T-cell (primary cell): ENCODE measurements around the gene GUCA1C. TPM values are rescaled to one million over a fixed set of nuclear protein-coding genes. Genes with fewer than 3 reads are reported as not detected.

Experiments used
- ATAC-seq, 4 experiments: fragments of 200-7000 bp in 3 of 4; fragments of 150-1000 bp in 1 of 4; cut with Tn5 transposase; replicated peaks in 1 of 4; 1 replicate in 3 of 4; 2 replicates in 1 of 4; pipeline ENCODE4 v1.10.0; 2021; ENCODE audit warnings: moderate library complexity in 3 of 4, mild to moderate bottlenecking in 2 of 4, moderate number of reproducible peaks in 1 of 4
- CTCF ChIA-PET, 2 donors: fragments of 300-600 bp; sonication (Branson Sonifier 250); formaldehyde crosslinking; loops; one replicate each; lab custom pipeline; 2022; ENCODE audit warnings: antibody characterized with exemption in 2 of 2; lab: Charles Lee
- POLR2A ChIA-PET, 2 donors: fragments of 300-600 bp; sonication (Branson Sonifier 250); formaldehyde crosslinking; loops; one replicate each; lab custom pipeline; 2022; ENCODE audit warnings: antibody characterized with exemption in 2 of 2; lab: Charles Lee
- DNase-seq, 35 experiments: peaks; one replicate each; pipeline versions ENCODE4 v3.0.0 to v3.0.0-alpha.2; 2013 to 2023
- H3K27ac ChIP-seq: one replicate; pipeline ENCODE4 v1.5.1; 2013; ENCODE audit warnings: low read length
- H3K27me3 ChIP-seq, 2 experiments: replicated peaks in 1 of 2; 1 replicate in 1 of 2; 2 replicates in 1 of 2; pipeline versions ENCODE4 v1.6.1 to v1.7.0; 2013; ENCODE audit warnings: low read length in 1 of 2, mixed read lengths in 1 of 2; ENCODE audit not compliant: control insufficient read depth in 2 of 2, insufficient read depth in 2 of 2; ENCODE audit errors: extremely low read depth in 1 of 2
- H3K36me3 ChIP-seq, 2 donors: 1 replicate in 1 of 2; 2 replicates in 1 of 2; pipeline versions ENCODE4 v1.6.1 to v1.7.0; 2013; ENCODE audit warnings: low read length in 1 of 2; ENCODE audit not compliant: control insufficient read depth in 2 of 2, insufficient read depth in 1 of 2; ENCODE audit errors: extremely low read depth in 1 of 2
- H3K4me1 ChIP-seq, 2 experiments: 1 replicate in 1 of 2; 2 replicates in 1 of 2; pipeline versions ENCODE4 v1.6.1 to v1.7.0; 2013; ENCODE audit warnings: low read length in 2 of 2, mixed read lengths in 1 of 2; ENCODE audit not compliant: insufficient read depth in 2 of 2, control insufficient read depth in 1 of 2; ENCODE audit errors: extremely low read depth in 1 of 2
- H3K4me3 ChIP-seq, 2 donors: 1 replicate in 1 of 2; 2 replicates in 1 of 2; pipeline versions ENCODE4 v1.5.1 to v1.7.0; 2013; ENCODE audit warnings: mild to moderate bottlenecking in 2 of 2, low read length in 1 of 2, moderate library complexity in 1 of 2; ENCODE audit not compliant: control insufficient read depth in 1 of 2; ENCODE audit errors: extremely low read depth in 1 of 2
- H3K9me3 ChIP-seq: 2 replicates; pipeline ENCODE4 v1.7.0; 2013
- H3K27ac Mint-ChIP-seq, 2 donors: one replicate each; pipeline ENCODE4 v1.8.0; 2020 to 2021; ENCODE audit warnings: mild to moderate bottlenecking in 2 of 2, mixed read lengths in 2 of 2
- H3K27me3 Mint-ChIP-seq, 2 donors: one replicate each; pipeline ENCODE4 v1.8.0; 2021 to 2022; ENCODE audit warnings: mixed read lengths in 2 of 2
- H3K36me3 Mint-ChIP-seq: one replicate; pipeline ENCODE4 v1.8.0; 2021; ENCODE audit warnings: mixed read lengths
- H3K4me1 Mint-ChIP-seq, 3 donors: one replicate each; pipeline ENCODE4 v1.8.0; 2020 to 2022; ENCODE audit warnings: mixed read lengths in 3 of 3, mild to moderate bottlenecking in 1 of 3
- H3K4me3 Mint-ChIP-seq, 3 donors: one replicate each; pipeline ENCODE4 v1.8.0; 2020 to 2022; ENCODE audit warnings: mild to moderate bottlenecking in 3 of 3, mixed read lengths in 3 of 3, moderate library complexity in 3 of 3
- H3K9me3 Mint-ChIP-seq, 3 donors: one replicate each; pipeline ENCODE4 v1.8.0; 2020 to 2022; ENCODE audit warnings: mixed read lengths in 3 of 3
- WGBS: methylation state at CpG from one replicate; pipeline ENCODE4 v1.1.5; 2013; ENCODE audit warnings: missing lambda C conversion rate; ENCODE audit not compliant: insufficient coverage; 5-methylcytosine and 5-hydroxymethylcytosine counted together
- total RNA-seq, 35 experiments: library from RNA in 6 of 35; stranded (reverse) in 6 of 35; fragments of 120-200 nt in 1 of 35; gene quantifications; one replicate each; pipeline versions ENCODE4 v1.2.1 to v1.2.4 and lab custom pipeline; 2013 to 2026

The GUCA1C gene
- total RNA-seq, 5 donors from 2014 or later (not counting 1 experiment from before 2014, with no cell fraction given), result not detected

GRCh38 chr3:108947855-108948254, 5.8 kb downstream of the GUCA1C start:
- H3K4me1 Mint-ChIP-seq, result no peaks in the 10 kb centered on the region
- H3K27ac ChIP-seq, result no peak overlapping the region
- H3K9me3 ChIP-seq, result no peaks in the 10 kb centered on the region
- no peak overlapping the region for H3K27ac Mint-ChIP-seq
- DNase-seq (no peak), ATAC-seq (no peak)
- H3K9me3 Mint-ChIP-seq, result no peaks in the 10 kb centered on the region
- H3K27me3 Mint-ChIP-seq, result peaks cover 8 to 18% of the 10 kb centered on the region in 2 donors
- no peaks in the 10 kb centered on the region for H3K36me3 ChIP-seq
- ChIA-PET CTCF (interaction anchor here in 1 of 2 donors (0.6 kb wide), 1 partner anchor 363 kb away, joined by 4 read pairs; no protein-coding TSS in a partner anchor), POLR2A (interaction anchor here in 1 of 2 donors (0.7 kb wide), 1 partner anchor 358 kb away, joined by 4 read pairs; no protein-coding TSS in a partner anchor)
- no peaks in the 10 kb centered on the region for H3K36me3 Mint-ChIP-seq
- no peak overlapping the region for H3K4me3 Mint-ChIP-seq
- no peak overlapping the region for H3K4me3 ChIP-seq
- 43% methylated on average over 1 of the region's 2 CpGs for WGBS
- H3K4me1 ChIP-seq, result no peaks in the 10 kb centered on the region
- no peaks in the 10 kb centered on the region for H3K27me3 ChIP-seq

- 90% methylated on average over 2 of the region's 11 CpGs for WGBS
- Mint-ChIP-seq H3K4me1 (no peaks in the 10 kb centered on the region), H3K9me3 (no peaks in the 10 kb centered on the region), H3K27me3 (peaks cover 8 to 16% of the 10 kb centered on the region in 2 donors), H3K36me3 (no peaks in the 10 kb centered on the region), H3K27ac (no peak overlapping the region), H3K4me3 (no peak overlapping the region)
- CTCF ChIA-PET, result interaction anchor here (0.6 kb wide), 4 partner anchors 16 to 1364 kb away, joined by 3 to 7 read pairs (median 4); no protein-coding TSS in a partner anchor
- POLR2A ChIA-PET, result interaction anchor here in 1 of 2 donors (0.6 to 0.7 kb wide), 2 partner anchors 64 to 191 kb away, joined by 4 to 6 read pairs; no protein-coding TSS in a partner anchor
- Histone ChIP-seq H3K4me1 (no peaks in the 10 kb centered on the region), H3K36me3 (no peaks in the 10 kb centered on the region), H3K27ac (no peak overlapping the region), H3K27me3 (no peaks in the 10 kb centered on the region), H3K4me3 (no peak overlapping the region), H3K9me3 (no peaks in the 10 kb centered on the region)
- no peak for ATAC-seq
- DNase-seq, result no peak
Observed at GRCh38 chr3:108946292-108947285, 7.1 kb downstream of the GUCA1C start.

GRCh38 chr3:108940568-108941263, 13.0 kb downstream of the GUCA1C start:
- no peak overlapping the region for H3K27ac Mint-ChIP-seq
- DNase-seq (no peak), ATAC-seq (no peak)
- H3K27me3 Mint-ChIP-seq, result no peaks in the 10 kb centered on the region
- ChIA-PET CTCF (interaction anchor here (0.6 to 1.0 kb wide), 2 partner anchors 451 to 579 kb away, joined by 3 read pairs; no protein-coding TSS in a partner anchor), POLR2A (interaction anchor here in 1 of 2 donors (0.5 kb wide), 1 partner anchor 286 kb away, joined by 3 read pairs; no protein-coding TSS in a partner anchor)
- no peak overlapping the region for H3K4me3 Mint-ChIP-seq
- Histone ChIP-seq H3K27ac (no peak overlapping the region), H3K4me3 (no peak overlapping the region), H3K4me1 (no peaks in the 10 kb centered on the region), H3K9me3 (no peaks in the 10 kb centered on the region), H3K27me3 (no peaks in the 10 kb centered on the region), H3K36me3 (no peaks in the 10 kb centered on the region)
- WGBS, result 78% methylated on average over 4 of the region's 5 CpGs
- H3K36me3 Mint-ChIP-seq, result no peaks in the 10 kb centered on the region
- H3K9me3 Mint-ChIP-seq, result no peaks in the 10 kb centered on the region
- H3K4me1 Mint-ChIP-seq, result no peaks in the 10 kb centered on the region

- POLR2A ChIA-PET, result no interaction called here
- no peaks in the 10 kb centered on the region for H3K9me3 ChIP-seq
- H3K4me1 Mint-ChIP-seq, result no peaks in the 10 kb centered on the region
- H3K27ac ChIP-seq, result no peak overlapping the region
- 80% methylated on average over 3 of the region's 4 CpGs for WGBS
- no peak overlapping the region for H3K4me3 ChIP-seq
- no peaks in the 10 kb centered on the region for H3K36me3 ChIP-seq
- H3K4me3 Mint-ChIP-seq, result no peak overlapping the region
- no peaks in the 10 kb centered on the region for H3K9me3 Mint-ChIP-seq
- no peak for ATAC-seq
- no peak for DNase-seq
- H3K36me3 Mint-ChIP-seq, result no peaks in the 10 kb centered on the region
- CTCF ChIA-PET, result interaction anchor here in 1 of 2 donors (1.0 kb wide), 1 partner anchor 451 kb away, joined by 3 read pairs; no protein-coding TSS in a partner anchor
- no peaks in the 10 kb centered on the region for H3K4me1 ChIP-seq
- no peaks in the 10 kb centered on the region for H3K27me3 Mint-ChIP-seq
- H3K27ac Mint-ChIP-seq, result no peak overlapping the region
- H3K27me3 ChIP-seq, result no peaks in the 10 kb centered on the region
Observed at GRCh38 chr3:108940166-108940565, 13.5 kb downstream of the GUCA1C start.

- WGBS, result 75% methylated on average over 4 of the region's 8 CpGs
- CTCF ChIA-PET, result interaction anchor here in 1 of 2 donors (0.7 kb wide), 1 partner anchor 441 kb away, joined by 4 read pairs; no protein-coding TSS in a partner anchor
Observed at GRCh38 chr3:108936924-108937689, 16.6 kb downstream of the GUCA1C start.

More at GRCh38 chr3:108936924-108937689, 16.6 kb downstream of the GUCA1C start:
- no peak overlapping the region for H3K4me3 Mint-ChIP-seq
- no peaks in the 10 kb centered on the region for H3K4me1 Mint-ChIP-seq
- no peak overlapping the region for H3K27ac ChIP-seq
- H3K27ac Mint-ChIP-seq, result no peak overlapping the region
- no peaks in the 10 kb centered on the region for H3K36me3 Mint-ChIP-seq
- no peak for ATAC-seq
- H3K4me3 ChIP-seq, result no peak overlapping the region
- peaks cover 0 to 3% (median 0%) of the 10 kb centered on the region in 3 donors for H3K9me3 Mint-ChIP-seq
- H3K27me3 ChIP-seq, result peaks cover 0 to 4% of the 10 kb centered on the region in 2 experiments
- no peaks in the 10 kb centered on the region for H3K4me1 ChIP-seq
- no peaks in the 10 kb centered on the region for H3K36me3 ChIP-seq
- no peaks in the 10 kb centered on the region for H3K9me3 ChIP-seq
- DNase-seq, result no peak
- H3K27me3 Mint-ChIP-seq, result no peaks in the 10 kb centered on the region
- POLR2A ChIA-PET, result no interaction called here
